NCI-H2107 (cell line): Measurements from ENCODE around the gene TCEA2.

Experiments
- DNase-seq: peaks from one replicate; lab custom pipeline; 2025; lab: John Stamatoyannopoulos, UW

TCEA2 gene

GRCh38 chr20:64062596-64063388, at the start of gene TCEA2:
Gene TCEA2 (plus strand): TSS chr20:64063198. CDS start chr20:64063313, 115 bp downstream.
- peak; percentile 83 for DNase-seq

GRCh38 chr20:64015635-64016034, 47.4 kb upstream of the TCEA2 start:
- no peak for DNase-seq

GRCh38 chr20:64021124-64021975, 41.6 kb upstream of the TCEA2 start:
- DNase-seq = no peak

- no peak for DNase-seq
Measured at GRCh38 chr20:64022671-64023360, 40.2 kb upstream of the TCEA2 start.

- no peak for DNase-seq
Measured at GRCh38 chr20:64023361-64024140, 39.4 kb upstream of the TCEA2 start.

- DNase-seq = no peak
Measured at GRCh38 chr20:64024141-64024990, 38.6 kb upstream of the TCEA2 start.

- no peak for DNase-seq
Measured at GRCh38 chr20:64025101-64025825, 37.7 kb upstream of the TCEA2 start.

- no peak for DNase-seq
Measured at GRCh38 chr20:64025826-64026412, 37.1 kb upstream of the TCEA2 start.

GRCh38 chr20:64027981-64028685, 34.9 kb upstream of the TCEA2 start:
- no peak for DNase-seq

- no peak for DNase-seq
Measured at GRCh38 chr20:64029293-64030117, 33.5 kb upstream of the TCEA2 start.

GRCh38 chr20:64030371-64031134, 32.4 kb upstream of the TCEA2 start:
- no peak for DNase-seq

- DNase-seq = no peak
Measured at GRCh38 chr20:64031822-64032314, 31.1 kb upstream of the TCEA2 start.

- DNase-seq = no peak
Measured at GRCh38 chr20:64032706-64033624, 30.0 kb upstream of the TCEA2 start.

- no peak for DNase-seq
Measured at GRCh38 chr20:64033981-64034493, 29.0 kb upstream of the TCEA2 start.

- DNase-seq = no peak
Measured at GRCh38 chr20:64035066-64035932, 27.7 kb upstream of the TCEA2 start.
